NT2/D1 (cell line): ENCODE data around the gene SLC30A9.
A peak's percentile ranks its signal among the peaks of the same experiment; 100 is the strongest.

Experiments
- DNase-seq: peaks from one replicate; pipeline ENCODE4 v3.0.0-alpha.2; 2011; ENCODE audit warnings: low read depth, low spot score
- H3K27me3 ChIP-seq: 2 replicates; pipeline ENCODE4 v1.6.0; 2011; ENCODE audit warnings: mild to moderate bottlenecking; ENCODE audit not compliant: insufficient read length, insufficient read depth
- H3K36me3 ChIP-seq: 2 replicates; pipeline ENCODE4 v1.6.1; 2011; ENCODE audit warnings: mild to moderate bottlenecking, low read length, mixed read lengths; ENCODE audit not compliant: insufficient read depth, insufficient read length
- H3K4me1 ChIP-seq: 2 replicates; pipeline ENCODE4 v1.5.1; 2011; ENCODE audit not compliant: insufficient read depth, insufficient read length
- H3K4me3 ChIP-seq: 2 replicates; pipeline ENCODE4 v1.5.1; 2011; ENCODE audit warnings: low read depth; ENCODE audit not compliant: insufficient read length
- H3K9ac ChIP-seq: 2 replicates; pipeline ENCODE4 v1.6.0; 2011; ENCODE audit warnings: low read depth; ENCODE audit not compliant: insufficient read length
- H3K9me3 ChIP-seq: 2 replicates; pipeline ENCODE4 v1.5.1; 2011; ENCODE audit warnings: mild to moderate bottlenecking, low read length; ENCODE audit not compliant: insufficient read depth
- SUZ12 ChIP-seq: IDR thresholded peaks from 2 replicates; pipeline ENCODE4 v1.6.1; 2011; ENCODE audit not compliant: insufficient read length, insufficient read depth; ENCODE audit errors: extremely low read depth
- YY1 ChIP-seq: IDR thresholded peaks from 2 replicates; pipeline ENCODE4 v1.6.1; 2011; ENCODE audit not compliant: insufficient read length, insufficient read depth
- ZNF274 ChIP-seq: IDR thresholded peaks from 2 replicates; pipeline ENCODE4 v1.6.1; 2011; ENCODE audit warnings: mild to moderate bottlenecking, low read depth, low read length

Gene SLC30A9

DNA sequence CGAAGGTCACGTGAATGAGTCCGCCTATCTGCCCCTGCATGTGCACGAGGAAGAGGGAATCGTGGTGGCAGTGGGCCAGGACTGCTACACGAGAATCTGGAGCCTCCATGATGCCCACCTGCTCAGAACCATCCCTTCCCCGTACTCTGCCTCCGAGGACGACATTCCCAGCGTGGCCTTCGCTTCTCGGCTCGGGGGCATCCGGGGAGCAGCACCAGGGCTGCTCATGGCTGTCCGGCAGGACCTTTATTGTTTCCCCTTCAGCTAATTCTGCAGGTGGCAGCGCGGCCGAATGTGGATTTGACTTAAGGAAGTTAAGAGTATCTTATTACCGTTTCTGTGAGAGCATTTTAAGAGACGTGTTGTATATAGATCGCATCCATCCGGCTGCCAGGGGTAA, 7.6 kb upstream of the SLC30A9 start:
- Histone ChIP-seq H3K4me1 (no peaks in the 10 kb centered on the region), H3K9ac (no peak overlapping the region), H3K4me3 (no peak overlapping the region), H3K27me3 (no peaks in the 10 kb centered on the region), H3K36me3 (no peaks in the 10 kb centered on the region), H3K9me3 (no peaks in the 10 kb centered on the region)
- TF ChIP-seq YY1 (no peak), ZNF274 (no peak), SUZ12 (no peak)
- no peak for DNase-seq

DNA sequence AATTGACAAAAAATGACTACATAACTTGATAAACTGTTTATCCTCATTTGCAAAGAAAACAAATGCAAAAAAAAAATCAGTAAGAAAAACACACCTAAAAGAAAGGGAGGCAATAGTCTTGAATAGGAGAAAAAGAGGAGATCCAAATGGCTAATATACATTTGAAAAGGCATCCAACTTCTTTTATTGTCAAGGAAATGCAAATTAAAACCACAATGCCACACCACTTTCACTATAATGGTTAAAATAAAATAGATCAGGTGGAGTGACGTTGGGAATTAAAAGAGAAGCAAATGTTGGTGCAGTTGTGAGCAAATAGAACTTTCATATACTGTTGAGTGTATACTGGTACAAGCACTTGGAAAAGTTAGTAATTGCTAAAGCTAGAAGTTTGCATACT, 5.2 kb upstream of the SLC30A9 start:
- TF ChIP-seq SUZ12 (no peak), ZNF274 (no peak), YY1 (no peak)
- Histone ChIP-seq H3K4me1 (no peaks in the 10 kb centered on the region), H3K9ac (no peak overlapping the region), H3K4me3 (no peak overlapping the region), H3K36me3 (no peaks in the 10 kb centered on the region), H3K27me3 (no peaks in the 10 kb centered on the region), H3K9me3 (no peaks in the 10 kb centered on the region)
- no peak for DNase-seq

DNA sequence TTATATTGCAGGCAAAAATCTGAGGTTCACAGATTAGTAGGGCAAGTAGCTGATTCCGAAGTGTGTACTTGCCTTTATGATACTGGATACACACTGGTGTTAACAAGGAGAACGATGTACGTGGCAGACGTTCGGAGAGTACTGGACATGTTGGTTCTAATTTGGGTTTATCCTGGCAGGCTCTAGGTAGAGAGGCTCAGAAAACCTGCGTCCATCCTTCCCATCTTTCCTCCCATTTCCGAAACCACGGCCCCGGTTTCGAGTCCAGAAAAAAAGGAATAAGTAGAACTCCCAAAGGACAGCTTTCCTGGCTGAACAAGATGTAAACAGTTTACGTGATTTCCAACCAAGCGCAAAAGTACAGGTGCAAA, 351 bp upstream of the SLC30A9 start:
- DNase-seq = no peak
- H3K27me3 ChIP-seq = no peaks in the 10 kb centered on the region
- TF ChIP-seq ZNF274 (no peak), YY1 (no peak), SUZ12 (no peak)
- peak overlapping the region; percentile 78 for H3K9ac ChIP-seq
- H3K4me3 ChIP-seq = peak overlapping the region; percentile 97
- H3K9me3 ChIP-seq = no peaks in the 10 kb centered on the region
- peaks cover 4% of the 10 kb centered on the region for H3K36me3 ChIP-seq
- no peaks in the 10 kb centered on the region for H3K4me1 ChIP-seq

- Histone ChIP-seq H3K9me3 (no peaks in the 10 kb centered on the region), H3K4me1 (no peaks in the 10 kb centered on the region), H3K4me3 (peak overlapping the region; percentile 97), H3K36me3 (peaks cover 4% of the 10 kb centered on the region), H3K27me3 (no peaks in the 10 kb centered on the region), H3K9ac (no peak overlapping the region)
- no peak for TF ChIP-seq SUZ12
- TF ChIP-seq YY1 = no peak
- no peak for TF ChIP-seq ZNF274
- no peak for DNase-seq
These were observed 1.8 kb downstream of the SLC30A9 start for GRCh38 chr4:41991916-41992767.

DNA sequence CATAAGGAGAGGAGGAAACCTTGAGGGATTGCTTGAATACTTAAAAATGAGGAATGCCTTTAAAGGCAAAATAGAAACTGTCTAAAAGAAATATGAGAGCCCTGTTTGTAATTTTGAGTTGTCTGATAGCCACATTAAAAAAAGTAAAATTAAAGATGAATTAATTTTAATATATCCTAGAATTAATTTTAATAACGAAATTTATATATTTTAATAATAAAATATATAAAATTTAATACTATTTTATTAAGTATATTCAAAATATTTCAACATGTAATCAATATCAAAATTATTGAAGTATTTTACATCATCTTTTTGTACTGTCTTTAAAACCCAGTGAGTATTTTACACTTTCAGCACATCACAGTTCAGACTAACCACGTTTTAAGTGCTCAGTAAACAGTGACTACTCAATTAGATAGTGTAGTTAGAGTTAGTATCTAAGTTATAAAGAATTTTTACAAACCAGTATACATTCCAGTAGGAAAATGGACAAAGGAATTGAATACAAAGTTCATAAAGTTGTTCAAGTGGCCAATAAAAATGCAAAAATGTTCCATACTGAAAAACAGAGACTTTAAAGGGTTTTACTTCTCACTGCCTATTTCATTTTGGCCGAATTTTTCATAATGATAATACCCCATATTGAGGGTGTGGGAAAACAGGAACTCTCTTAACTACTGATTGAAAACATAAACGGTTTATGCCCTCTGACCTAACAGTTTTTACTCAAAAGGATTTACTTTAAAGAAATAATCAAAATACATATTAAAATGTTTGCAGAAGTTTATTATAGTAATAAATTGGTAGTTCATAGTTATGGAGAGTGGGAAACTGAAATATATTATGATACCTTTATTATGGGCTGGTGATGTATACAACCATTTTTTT, 2.9 kb downstream of the SLC30A9 start:
- DNase-seq = no peak
- Histone ChIP-seq H3K9me3 (no peaks in the 10 kb centered on the region), H3K4me1 (no peaks in the 10 kb centered on the region), H3K9ac (no peak overlapping the region), H3K4me3 (no peak overlapping the region), H3K36me3 (peaks cover 4% of the 10 kb centered on the region), H3K27me3 (no peaks in the 10 kb centered on the region)
- no peak for TF ChIP-seq YY1

DNA sequence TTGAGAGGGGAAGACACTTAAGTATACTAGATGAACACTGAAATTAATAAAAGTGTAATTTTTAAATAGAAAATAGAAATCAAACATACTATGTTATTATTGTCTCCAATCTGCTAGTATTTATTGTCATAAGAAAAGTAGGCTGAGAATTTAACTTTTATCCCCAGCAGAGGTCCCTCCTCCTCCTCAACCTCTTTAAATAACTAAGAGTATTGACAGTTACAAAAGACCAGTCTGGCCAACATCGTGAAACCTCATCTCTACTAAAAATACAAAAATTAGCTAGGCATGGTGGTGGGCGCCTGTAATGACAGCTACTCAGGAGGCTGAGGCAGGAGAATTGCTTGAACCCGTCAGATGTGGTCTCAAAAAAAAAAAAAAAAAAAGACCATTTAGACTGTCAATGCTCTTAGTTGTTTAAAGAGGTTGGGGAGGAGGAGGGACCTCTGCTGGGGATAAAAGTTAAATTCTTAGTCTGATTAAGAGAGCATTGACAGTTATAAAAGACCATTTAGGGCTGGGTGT, 4.2 kb downstream of the SLC30A9 start:
- Histone ChIP-seq H3K27me3 (no peaks in the 10 kb centered on the region), H3K9me3 (no peaks in the 10 kb centered on the region), H3K9ac (no peak overlapping the region), H3K4me3 (no peak overlapping the region), H3K4me1 (no peaks in the 10 kb centered on the region), H3K36me3 (peaks cover 4% of the 10 kb centered on the region)
- no peak for TF ChIP-seq YY1
- TF ChIP-seq ZNF274 = no peak
- no peak for TF ChIP-seq SUZ12
- no peak for DNase-seq

GRCh38 chr4:41998019-41998418, 7.7 kb downstream of the SLC30A9 start:
- TF ChIP-seq ZNF274 (no peak), SUZ12 (no peak), YY1 (no peak)

More at GRCh38 chr4:41998019-41998418, 7.7 kb downstream of the SLC30A9 start:
- Histone ChIP-seq H3K9me3 (no peaks in the 10 kb centered on the region), H3K9ac (no peak overlapping the region), H3K36me3 (peaks cover 10% of the 10 kb centered on the region), H3K4me3 (no peak overlapping the region), H3K27me3 (no peaks in the 10 kb centered on the region), H3K4me1 (no peaks in the 10 kb centered on the region)
- DNase-seq = no peak
